B cell (primary cell): Measurements from ENCODE around the gene CCDC187. TPM values are rescaled to one million over a fixed set of nuclear protein-coding genes. Genes with fewer than 3 reads are reported as not detected.

Experiments used
- ATAC-seq: fragments of 200-7000 bp; cut with Tn5 transposase; one replicate; pipeline ENCODE4 v1.10.0; 2021; ENCODE audit warnings: low read depth, mild to moderate bottlenecking, moderate number of reproducible peaks, moderate library complexity
- CTCF ChIA-PET: fragments of 350-600 bp; sonication (Branson Sonifier 250); formaldehyde crosslinking; loops from one replicate; lab custom pipeline; 2021; ENCODE audit warnings: antibody characterized with exemption, inconsistent platforms; lab: Charles Lee
- POLR2A ChIA-PET: fragments of 350-600 bp; sonication (Branson Sonifier 250); formaldehyde crosslinking; loops from one replicate; lab custom pipeline; 2021; ENCODE audit warnings: antibody characterized with exemption; lab: Charles Lee
- DNase-seq: peaks from one replicate; pipeline ENCODE4 v3.0.0; 2013
- H2AFZ ChIP-seq: 2 replicates; pipeline ENCODE4 v1.6.1; 2012; ENCODE audit warnings: mild to moderate bottlenecking, low read depth, low read length; ENCODE audit not compliant: insufficient read depth, poor library complexity, severe bottlenecking
- H3K27ac ChIP-seq, 2 donors: 1 replicate in 1 of 2; 2 replicates in 1 of 2; pipeline ENCODE4 v1.5.1; 2012 to 2013; ENCODE audit warnings: low read length in 2 of 2, mild to moderate bottlenecking in 2 of 2, moderate library complexity in 1 of 2
- H3K27me3 ChIP-seq, 4 experiments: fragments of 200-600 bp in 1 of 4; sonication (generic) in 1 of 4; replicated peaks in 1 of 4; 1 replicate in 2 of 4; 2 replicates in 2 of 4; pipeline versions ENCODE4 v1.6.1 to v1.7.0; 2013 to 2016; ENCODE audit warnings: low read length in 3 of 4, mild to moderate bottlenecking in 2 of 4, mixed read lengths in 1 of 4, moderate library complexity in 1 of 4; ENCODE audit not compliant: insufficient read depth in 4 of 4, control insufficient read depth in 3 of 4; ENCODE audit errors: control extremely low read depth in 1 of 4
- H3K36me3 ChIP-seq, 2 experiments: replicated peaks in 1 of 2; 1 replicate in 1 of 2; 2 replicates in 1 of 2; pipeline versions ENCODE4 v1.6.1 to v1.7.1; 2013; ENCODE audit warnings: low read length in 1 of 2; ENCODE audit not compliant: insufficient read depth in 2 of 2, control insufficient read depth in 1 of 2; ENCODE audit errors: control extremely low read depth in 1 of 2, extremely low read depth in 1 of 2
- H3K4me1 ChIP-seq, 2 donors: fragments of 200-600 bp in 1 of 2; sonication (generic) in 1 of 2; 1 replicate in 1 of 2; 2 replicates in 1 of 2; pipeline versions ENCODE4 v1.5.1 to v1.6.1; 2013 to 2017; ENCODE audit warnings: low read length in 2 of 2; ENCODE audit not compliant: control insufficient read depth in 2 of 2, insufficient read depth in 2 of 2
- H3K4me2 ChIP-seq: replicated peaks from 2 replicates; pipeline ENCODE3; 2012; ENCODE audit warnings: mild to moderate bottlenecking, low read depth, low read length; ENCODE audit not compliant: poor library complexity, severe bottlenecking
- H3K4me3 ChIP-seq, 5 experiments: fragments of 200-600 bp in 1 of 5; sonication (generic) in 1 of 5; 1 replicate in 3 of 5; 2 replicates in 2 of 5; pipeline versions ENCODE4 v1.5.1 to v1.7.0; 2011 to 2016; ENCODE audit warnings: low read length in 4 of 5, mild to moderate bottlenecking in 4 of 5, low read depth in 2 of 5, control low read depth in 1 of 5, moderate library complexity in 1 of 5; ENCODE audit not compliant: insufficient read depth in 1 of 5; ENCODE audit errors: control extremely low read depth in 1 of 5, extremely low read depth in 1 of 5
- H3K79me2 ChIP-seq: fragments of 200-600 bp; sonication (generic); one replicate; pipeline ENCODE4 v1.6.0; 2016; ENCODE audit warnings: low read length; ENCODE audit not compliant: control insufficient read depth, insufficient read depth
- H3K9ac ChIP-seq: fragments of 200-600 bp; sonication (generic); 2 replicates; pipeline ENCODE4 v1.6.1; 2017; ENCODE audit warnings: mild to moderate bottlenecking, low read length, moderate library complexity
- H3K9me3 ChIP-seq, 3 donors: one replicate each; pipeline versions ENCODE4 v1.6.1 to v1.7.1; 2013; ENCODE audit warnings: low read length in 2 of 3; ENCODE audit not compliant: control insufficient read depth in 2 of 3, insufficient read depth in 1 of 3; ENCODE audit errors: control extremely low read depth in 1 of 3
- H4K20me1 ChIP-seq: 2 replicates; pipeline ENCODE4 v1.6.0; 2012; ENCODE audit warnings: mild to moderate bottlenecking, low read length; ENCODE audit not compliant: insufficient read depth, control insufficient read depth, poor library complexity, severe bottlenecking
- H3K27ac Mint-ChIP-seq: one replicate; pipeline ENCODE4 v1.8.0; 2021; ENCODE audit warnings: mixed read lengths
- H3K27me3 Mint-ChIP-seq: one replicate; pipeline ENCODE4 v1.8.0; 2021; ENCODE audit warnings: mixed read lengths
- H3K4me1 Mint-ChIP-seq: one replicate; pipeline ENCODE4 v1.8.0; 2021; ENCODE audit warnings: mixed read lengths
- H3K4me3 Mint-ChIP-seq: one replicate; pipeline ENCODE4 v1.8.0; 2021; ENCODE audit warnings: mixed read lengths
- H3K9me3 Mint-ChIP-seq: one replicate; pipeline ENCODE4 v1.8.0; 2022; ENCODE audit warnings: mixed read lengths; ENCODE audit not compliant: insufficient read depth
- WGBS: methylation state at CpG from one replicate; pipeline ENCODE4 v1.1.5; 2013; ENCODE audit warnings: missing lambda C conversion rate; ENCODE audit not compliant: insufficient coverage; 5-methylcytosine and 5-hydroxymethylcytosine counted together
- intact Hi-C: fragments of 100-400 bp; cut with micrococcal nuclease; formaldehyde crosslinking; loops from one replicate; pipeline ENCODE4 v1.10.0; 2022
- polyA plus RNA-seq: library from polyadenylated mRNA; depleted of rRNA; stranded (reverse); fragments of >200 nt; gene quantifications from 2 replicates; pipeline ENCODE4 v1.2.3, GENCODE V29; 2012
- total RNA-seq, 2 donors: library from RNA; stranded (reverse); fragments of 120-200 nt in 1 of 2; gene quantifications; 1 replicate in 1 of 2; 2 replicates in 1 of 2; pipeline versions ENCODE4 v1.2.3 to v1.2.4, GENCODE V29; 2013 to 2022
- TF ChIP-seq, protein P1 (sequence below): fragments of 200-600 bp; IDR thresholded peaks from one replicate; pipeline ENCODE4 v1.8.0; 2022; ENCODE audit warnings: antibody characterized with exemption, mild to moderate bottlenecking

Gene CCDC187
- total and polyA plus RNA-seq, 2 donors (not counting 1 experiment from before 2014, with no cell fraction given) = 1.5 to 7.6 TPM

DNA sequence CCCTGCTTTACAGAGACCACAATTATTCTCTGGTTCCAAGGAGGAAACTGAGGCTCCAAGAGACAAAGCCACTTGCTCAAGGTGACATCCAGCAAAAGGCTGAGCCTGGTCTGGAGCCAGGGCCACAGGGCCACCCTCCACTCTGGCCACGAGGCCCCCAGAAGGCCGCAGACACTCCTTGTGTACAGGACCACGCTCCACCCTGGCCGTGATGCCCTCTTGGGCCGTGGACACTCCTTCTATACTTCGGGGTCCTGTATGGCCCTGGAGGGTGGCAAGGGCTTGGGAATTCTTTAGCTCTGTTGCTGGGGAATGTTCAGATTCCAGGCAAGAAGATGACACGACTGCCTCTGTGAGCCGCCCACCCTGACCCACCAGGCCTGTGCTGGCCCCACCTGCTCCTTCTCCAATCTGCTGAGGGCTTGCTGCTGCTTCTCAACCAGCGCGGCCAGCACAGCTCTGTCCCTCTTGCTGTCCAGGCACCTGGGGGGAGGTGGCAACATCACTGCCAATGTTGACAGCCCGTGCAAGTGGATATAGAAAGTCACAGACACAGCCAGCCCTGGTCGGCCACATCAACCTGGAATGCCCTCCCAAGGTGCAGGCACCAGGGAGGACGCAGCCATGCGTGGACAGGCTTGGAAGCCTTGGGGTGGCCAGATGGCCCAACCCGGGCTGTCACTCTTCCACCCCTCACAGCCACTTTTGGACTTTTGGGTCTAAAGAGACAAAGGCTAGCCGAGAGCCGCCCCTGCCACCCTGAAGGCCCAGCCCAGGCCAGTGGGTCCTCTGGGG, 38.1 kb downstream of the CCDC187 start:
- CTCF ChIA-PET = interaction anchor here (0.7 to 2.8 kb wide), 2 partner anchors 18 to 95 kb away, joined by 4 to 51 read pairs; no protein-coding TSS in a partner anchor
- intact Hi-C loops = no loop called here
- H3K4me3 Mint-ChIP-seq = no peak overlapping the region

More for the DNA sequence above, 38.1 kb downstream of the CCDC187 start:
- WGBS = 95% methylated on average over 13 of the region's 17 CpGs
- Histone ChIP-seq H3K4me3 (no peak overlapping the region), H3K27me3 (no peaks in the 10 kb centered on the region), H2AFZ (no peak overlapping the region), H3K4me2 (no peak overlapping the region), H3K36me3 (no peaks in the 10 kb centered on the region), H3K4me1 (peaks cover 7 to 16% of the 10 kb centered on the region in 2 donors), H3K27ac (no peak overlapping the region), H3K9ac (no peak overlapping the region), H3K9me3 (peaks cover 0 to 6% (median 0%) of the 10 kb centered on the region in 3 donors), H4K20me1 (no peaks in the 10 kb centered on the region), H3K79me2 (no peaks in the 10 kb centered on the region)
- DNase-seq = no peak
- ATAC-seq = no peak
- POLR2A ChIA-PET = no interaction called here
- no peak overlapping the region for H3K27ac Mint-ChIP-seq
- H3K4me1 Mint-ChIP-seq = peaks cover 11% of the 10 kb centered on the region
- TF ChIP-seq, protein P1, sequence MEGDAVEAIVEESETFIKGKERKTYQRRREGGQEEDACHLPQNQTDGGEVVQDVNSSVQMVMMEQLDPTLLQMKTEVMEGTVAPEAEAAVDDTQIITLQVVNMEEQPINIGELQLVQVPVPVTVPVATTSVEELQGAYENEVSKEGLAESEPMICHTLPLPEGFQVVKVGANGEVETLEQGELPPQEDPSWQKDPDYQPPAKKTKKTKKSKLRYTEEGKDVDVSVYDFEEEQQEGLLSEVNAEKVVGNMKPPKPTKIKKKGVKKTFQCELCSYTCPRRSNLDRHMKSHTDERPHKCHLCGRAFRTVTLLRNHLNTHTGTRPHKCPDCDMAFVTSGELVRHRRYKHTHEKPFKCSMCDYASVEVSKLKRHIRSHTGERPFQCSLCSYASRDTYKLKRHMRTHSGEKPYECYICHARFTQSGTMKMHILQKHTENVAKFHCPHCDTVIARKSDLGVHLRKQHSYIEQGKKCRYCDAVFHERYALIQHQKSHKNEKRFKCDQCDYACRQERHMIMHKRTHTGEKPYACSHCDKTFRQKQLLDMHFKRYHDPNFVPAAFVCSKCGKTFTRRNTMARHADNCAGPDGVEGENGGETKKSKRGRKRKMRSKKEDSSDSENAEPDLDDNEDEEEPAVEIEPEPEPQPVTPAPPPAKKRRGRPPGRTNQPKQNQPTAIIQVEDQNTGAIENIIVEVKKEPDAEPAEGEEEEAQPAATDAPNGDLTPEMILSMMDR = no peak
- H3K27me3 Mint-ChIP-seq = no peaks in the 10 kb centered on the region
- no peaks in the 10 kb centered on the region for H3K9me3 Mint-ChIP-seq
